C4-2B (cell line): ENCODE measurements around the gene CRADD.

Experiments used
- ZFX ChIP-seq: fragments of 450-650 bp; IDR thresholded peaks from 2 replicates; pipeline ENCODE4 v1.6.1; 2017
- TF ChIP-seq, protein P1 (sequence below): fragments of 450-650 bp; conservative IDR thresholded peaks from 2 replicates; pipeline ENCODE4 v1.5.1; 2017; ENCODE audit warnings: mild to moderate bottlenecking

DNA sequence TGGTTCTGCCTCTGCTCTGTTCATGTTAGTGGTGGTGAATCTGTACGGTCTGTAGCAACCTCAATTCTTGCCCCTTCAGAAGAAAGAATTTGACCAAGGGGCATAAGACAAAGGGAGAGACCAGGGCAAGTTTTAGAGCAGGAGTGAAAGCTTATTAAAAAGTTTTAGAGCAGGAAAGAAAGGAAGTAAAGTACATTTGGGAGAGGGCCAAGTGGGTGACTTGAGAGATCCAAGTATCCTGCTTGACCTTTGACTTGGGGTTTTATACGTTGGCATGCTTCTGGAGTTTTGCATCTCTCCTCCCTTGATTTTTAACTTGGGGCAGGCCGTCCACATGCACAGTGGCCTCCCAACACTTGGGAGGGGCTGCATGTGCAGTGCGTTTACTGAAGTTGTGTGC lies 225.0 kb downstream of the CRADD start:
- TF ChIP-seq, protein P1, sequence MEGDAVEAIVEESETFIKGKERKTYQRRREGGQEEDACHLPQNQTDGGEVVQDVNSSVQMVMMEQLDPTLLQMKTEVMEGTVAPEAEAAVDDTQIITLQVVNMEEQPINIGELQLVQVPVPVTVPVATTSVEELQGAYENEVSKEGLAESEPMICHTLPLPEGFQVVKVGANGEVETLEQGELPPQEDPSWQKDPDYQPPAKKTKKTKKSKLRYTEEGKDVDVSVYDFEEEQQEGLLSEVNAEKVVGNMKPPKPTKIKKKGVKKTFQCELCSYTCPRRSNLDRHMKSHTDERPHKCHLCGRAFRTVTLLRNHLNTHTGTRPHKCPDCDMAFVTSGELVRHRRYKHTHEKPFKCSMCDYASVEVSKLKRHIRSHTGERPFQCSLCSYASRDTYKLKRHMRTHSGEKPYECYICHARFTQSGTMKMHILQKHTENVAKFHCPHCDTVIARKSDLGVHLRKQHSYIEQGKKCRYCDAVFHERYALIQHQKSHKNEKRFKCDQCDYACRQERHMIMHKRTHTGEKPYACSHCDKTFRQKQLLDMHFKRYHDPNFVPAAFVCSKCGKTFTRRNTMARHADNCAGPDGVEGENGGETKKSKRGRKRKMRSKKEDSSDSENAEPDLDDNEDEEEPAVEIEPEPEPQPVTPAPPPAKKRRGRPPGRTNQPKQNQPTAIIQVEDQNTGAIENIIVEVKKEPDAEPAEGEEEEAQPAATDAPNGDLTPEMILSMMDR, result no peak
- no peak for TF ChIP-seq ZFX
